GM18909 (cell line): ENCODE data around the gene ISOC2.

Experiments used
- ATAC-seq: cut with Tn5 transposase; IDR thresholded peaks from one replicate; pipeline ENCODE4 v1.9.1; 2021; ENCODE audit warnings: mild to moderate bottlenecking; ENCODE audit not compliant: unreplicated experiment, poor library complexity

The ISOC2 gene

GRCh38 chr19:55479451-55480230, 18.2 kb upstream of the ISOC2 start:
- no peak for ATAC-seq

- ATAC-seq = no peak
Observed at GRCh38 chr19:55479045-55479444, 17.6 kb upstream of the ISOC2 start.

- no peak for ATAC-seq
Observed at GRCh38 chr19:55478364-55478763, 16.9 kb upstream of the ISOC2 start.

GRCh38 chr19:55477905-55478304, 16.5 kb upstream of the ISOC2 start:
- ATAC-seq = no peak

GRCh38 chr19:55476100-55476775, 14.8 kb upstream of the ISOC2 start, which contains the start of gene ZNF628:
TSS of gene ZNF628 (plus strand) at chr19:55476617. CDS start at chr19:55479911, 3,294 bp downstream.
- peak; percentile 91 for ATAC-seq

- no peak for ATAC-seq
Observed at GRCh38 chr19:55474269-55475265, 13.1 kb upstream of the ISOC2 start.

- no peak for ATAC-seq
Observed at GRCh38 chr19:55473225-55474012, 12.0 kb upstream of the ISOC2 start.

GRCh38 chr19:55472463-55472862, 11.0 kb upstream of the ISOC2 start:
- no peak for ATAC-seq

GRCh38 chr19:55471266-55471665, 9.8 kb upstream of the ISOC2 start:
- ATAC-seq = no peak

- ATAC-seq = no peak
Observed at GRCh38 chr19:55468054-55468393, 6.6 kb upstream of the ISOC2 start.

GRCh38 chr19:55467236-55468053, 6.0 kb upstream of the ISOC2 start:
- no peak for ATAC-seq

- no peak for ATAC-seq
Observed at GRCh38 chr19:55466241-55466614, 4.8 kb upstream of the ISOC2 start.

- ATAC-seq = no peak
Observed at GRCh38 chr19:55465460-55466240, 4.2 kb upstream of the ISOC2 start.

GRCh38 chr19:55464662-55465054, 3.2 kb upstream of the ISOC2 start, which contains the start of gene C19orf85:
TSS of gene C19orf85 (minus strand) at chr19:55464751. CDS start at chr19:55464554, 197 bp downstream.
- no peak for ATAC-seq

GRCh38 chr19:55464039-55464661, 2.7 kb upstream of the ISOC2 start:
- ATAC-seq = no peak

- ATAC-seq = no peak
Observed at GRCh38 chr19:55463583-55464031, 2.2 kb upstream of the ISOC2 start.

GRCh38 chr19:55462722-55463121, 1.3 kb upstream of the ISOC2 start:
- ATAC-seq = no peak
